ENCODE data around the gene POC1A. TPM values are rescaled to one million over a fixed set of nuclear protein-coding genes. Genes with fewer than 3 reads are reported as not detected.

The POC1A gene
- total RNA-seq, 1 experiment from 2014 or later: 16.1 TPM

DNA sequence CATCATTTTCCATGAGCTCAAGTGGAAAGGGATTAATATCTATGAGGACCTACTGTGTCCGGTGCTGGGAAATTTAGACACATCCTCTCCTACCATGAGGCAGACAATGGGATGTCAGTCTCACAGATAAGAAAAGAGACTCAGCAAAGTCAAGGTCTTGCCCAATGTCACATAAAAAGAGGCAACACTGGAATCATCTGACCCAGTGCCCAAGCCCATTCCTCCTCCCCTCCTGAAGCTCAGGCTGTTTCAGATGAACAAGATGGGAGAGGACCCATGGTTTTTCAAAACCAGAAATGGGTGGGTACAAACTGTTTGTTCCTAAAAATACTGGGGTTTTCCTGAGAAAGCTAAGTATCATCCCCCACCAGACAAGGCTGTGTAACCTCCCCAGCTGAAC lies 22.2 kb downstream of the POC1A start:
- Histone ChIP-seq H3K9me3 (ENCODE audit: low read depth, low read length, poor library complexity, severe bottlenecking) (no peaks in the 10 kb centered on the region), H3K4me3 (ENCODE audit: low read depth, low read length, poor library complexity, severe bottlenecking) (no peak overlapping the region), H3K27ac (ENCODE audit: low read depth, low read length, poor library complexity, severe bottlenecking) (no peak overlapping the region), H3K27me3 (replicated peaks; ENCODE audit: insufficient read depth, low read depth, low read length, poor library complexity) (no peaks in the 10 kb centered on the region), H3K36me3 (ENCODE audit: insufficient read depth, low read length, poor library complexity, severe bottlenecking) (no peaks in the 10 kb centered on the region), H3K4me1 (ENCODE audit: insufficient read depth, low read length, poor library complexity, severe bottlenecking) (no peaks in the 10 kb centered on the region)
- CTCF ChIA-PET: no interaction called here
- no peak for DNase-seq (ENCODE audit: low spot score)
- intact Hi-C loops (cut with micrococcal nuclease; ENCODE audit: unreplicated experiment): no loop called here
- BruUV-seq (replicated peaks): no TSS peak
- POLR2A ChIA-PET (ENCODE audit: low non-redundant PET): no interaction called here
- no peak for TF ChIP-seq EZH2 (IDR thresholded peaks at IDR 0.05; ENCODE audit: borderline replicate concordance, low read depth, low read length, poor library complexity, severe bottlenecking)
- TF ChIP-seq, protein P1, sequence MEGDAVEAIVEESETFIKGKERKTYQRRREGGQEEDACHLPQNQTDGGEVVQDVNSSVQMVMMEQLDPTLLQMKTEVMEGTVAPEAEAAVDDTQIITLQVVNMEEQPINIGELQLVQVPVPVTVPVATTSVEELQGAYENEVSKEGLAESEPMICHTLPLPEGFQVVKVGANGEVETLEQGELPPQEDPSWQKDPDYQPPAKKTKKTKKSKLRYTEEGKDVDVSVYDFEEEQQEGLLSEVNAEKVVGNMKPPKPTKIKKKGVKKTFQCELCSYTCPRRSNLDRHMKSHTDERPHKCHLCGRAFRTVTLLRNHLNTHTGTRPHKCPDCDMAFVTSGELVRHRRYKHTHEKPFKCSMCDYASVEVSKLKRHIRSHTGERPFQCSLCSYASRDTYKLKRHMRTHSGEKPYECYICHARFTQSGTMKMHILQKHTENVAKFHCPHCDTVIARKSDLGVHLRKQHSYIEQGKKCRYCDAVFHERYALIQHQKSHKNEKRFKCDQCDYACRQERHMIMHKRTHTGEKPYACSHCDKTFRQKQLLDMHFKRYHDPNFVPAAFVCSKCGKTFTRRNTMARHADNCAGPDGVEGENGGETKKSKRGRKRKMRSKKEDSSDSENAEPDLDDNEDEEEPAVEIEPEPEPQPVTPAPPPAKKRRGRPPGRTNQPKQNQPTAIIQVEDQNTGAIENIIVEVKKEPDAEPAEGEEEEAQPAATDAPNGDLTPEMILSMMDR (conservative IDR thresholded peaks at IDR 0.05; ENCODE audit: low read depth, low read length): no peak

DNA sequence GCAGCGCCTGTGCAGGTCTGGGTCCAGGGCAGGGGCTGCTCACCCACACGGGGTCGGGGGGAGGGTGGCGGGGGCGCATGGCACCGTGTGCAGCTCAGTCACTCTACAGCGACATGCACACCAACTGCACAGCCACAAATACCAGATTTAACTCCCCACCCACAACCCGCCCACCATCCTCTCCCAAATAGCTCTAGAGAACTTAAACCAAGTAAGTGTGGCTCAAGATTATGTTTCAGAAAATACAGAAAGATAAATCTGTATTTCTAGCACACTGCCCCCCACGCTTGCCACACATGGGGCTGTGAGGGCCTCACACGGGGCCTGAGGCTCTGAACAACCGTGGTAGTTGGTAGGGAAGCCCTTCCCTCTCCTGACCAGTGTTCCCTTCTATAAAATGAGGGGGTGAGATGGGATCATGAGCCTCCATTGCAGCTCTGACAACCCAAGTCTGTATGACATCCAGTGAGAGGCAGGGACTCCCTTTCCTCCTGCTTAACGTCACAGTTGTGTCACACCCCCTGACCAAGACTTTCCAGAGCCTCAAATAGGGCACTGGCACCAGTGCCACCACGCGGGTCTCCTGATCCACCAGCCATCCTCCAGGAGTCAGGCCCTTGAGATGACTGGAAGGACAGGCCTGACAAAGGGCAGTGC lies 23.1 kb downstream of the POC1A start:
- H3K4me1 ChIP-seq (ENCODE audit: insufficient read depth, low read length, poor library complexity, severe bottlenecking): no peaks in the 10 kb centered on the region
- CTCF ChIA-PET: interaction anchor here (0.6 kb wide), 1 partner anchor 281 kb away, joined by 6 read pairs; no protein-coding TSS in a partner anchor
- no peak for DNase-seq (ENCODE audit: low spot score)
- no peak overlapping the region for H3K27ac ChIP-seq (ENCODE audit: low read depth, low read length, poor library complexity, severe bottlenecking)
- H3K9me3 ChIP-seq (ENCODE audit: low read depth, low read length, poor library complexity, severe bottlenecking): no peaks in the 10 kb centered on the region
- intact Hi-C loops (cut with micrococcal nuclease; ENCODE audit: unreplicated experiment): no loop called here
- BruUV-seq (replicated peaks): no TSS peak
- POLR2A ChIA-PET (ENCODE audit: low non-redundant PET): no interaction called here
- H3K36me3 ChIP-seq (ENCODE audit: insufficient read depth, low read length, poor library complexity, severe bottlenecking): no peaks in the 10 kb centered on the region
- TF ChIP-seq, protein P1 (conservative IDR thresholded peaks at IDR 0.05; ENCODE audit: low read depth, low read length): no peak
- no peak for TF ChIP-seq EZH2 (IDR thresholded peaks at IDR 0.05; ENCODE audit: borderline replicate concordance, low read depth, low read length, poor library complexity, severe bottlenecking)
- no peaks in the 10 kb centered on the region for H3K27me3 ChIP-seq (replicated peaks; ENCODE audit: insufficient read depth, low read depth, low read length, poor library complexity)
- H3K4me3 ChIP-seq (ENCODE audit: low read depth, low read length, poor library complexity, severe bottlenecking): no peak overlapping the region

DNA sequence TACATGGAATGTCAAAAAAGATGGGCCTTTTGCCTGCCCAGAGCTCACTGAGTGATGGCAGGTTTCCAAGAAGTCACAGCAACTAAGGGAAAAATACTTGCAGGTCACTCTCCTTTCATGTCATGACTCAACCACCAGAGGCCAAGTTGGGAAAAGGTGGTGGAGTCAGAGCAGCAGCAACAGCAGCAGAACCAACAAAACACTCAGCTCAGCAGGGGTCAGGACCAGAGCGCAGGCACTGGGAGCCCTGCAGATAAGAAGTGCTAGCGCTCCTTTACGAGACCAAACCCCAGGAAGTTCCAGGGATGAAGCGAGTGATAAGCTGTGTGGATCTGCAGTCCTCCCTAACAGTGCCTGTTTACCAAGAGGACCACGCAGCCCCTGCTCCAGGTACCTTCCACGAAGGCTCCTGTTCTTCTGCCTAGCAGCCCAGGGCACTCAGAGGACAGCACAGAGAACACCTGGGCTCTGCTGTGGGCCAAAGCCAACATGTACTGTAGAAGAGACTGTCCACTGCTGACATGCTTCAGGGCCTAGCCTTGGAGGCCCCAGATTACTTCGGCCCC lies 26.0 kb downstream of the POC1A start:
- Histone ChIP-seq H3K27me3 (replicated peaks; ENCODE audit: insufficient read depth, low read depth, low read length, poor library complexity) (no peaks in the 10 kb centered on the region), H3K4me1 (ENCODE audit: insufficient read depth, low read length, poor library complexity, severe bottlenecking) (no peaks in the 10 kb centered on the region), H3K9me3 (ENCODE audit: low read depth, low read length, poor library complexity, severe bottlenecking) (no peaks in the 10 kb centered on the region), H3K36me3 (ENCODE audit: insufficient read depth, low read length, poor library complexity, severe bottlenecking) (no peaks in the 10 kb centered on the region), H3K4me3 (ENCODE audit: low read depth, low read length, poor library complexity, severe bottlenecking) (no peak overlapping the region), H3K27ac (ENCODE audit: low read depth, low read length, poor library complexity, severe bottlenecking) (no peak overlapping the region)
- peak; percentile 1 for DNase-seq (ENCODE audit: low spot score)
- no peak for TF ChIP-seq EZH2 (IDR thresholded peaks at IDR 0.05; ENCODE audit: borderline replicate concordance, low read depth, low read length, poor library complexity, severe bottlenecking)
- TF ChIP-seq, protein P1 (conservative IDR thresholded peaks at IDR 0.05; ENCODE audit: low read depth, low read length): no peak
- no TSS peak for BruUV-seq (replicated peaks)
- POLR2A ChIA-PET (ENCODE audit: low non-redundant PET): no interaction called here
- CTCF ChIA-PET: no interaction called here
- intact Hi-C loops (cut with micrococcal nuclease; ENCODE audit: unreplicated experiment): no loop called here

All from A673 (cell line).